ENCODE measurements around the gene ACOXL. TPM values are rescaled to one million over a fixed set of nuclear protein-coding genes. Genes with fewer than 3 reads are reported as not detected.

ACOXL gene
- total and polyA plus RNA-seq, 2 donors (not counting 3 experiments of a cell fraction or from before 2014, with no cell fraction given): not detected

DNA sequence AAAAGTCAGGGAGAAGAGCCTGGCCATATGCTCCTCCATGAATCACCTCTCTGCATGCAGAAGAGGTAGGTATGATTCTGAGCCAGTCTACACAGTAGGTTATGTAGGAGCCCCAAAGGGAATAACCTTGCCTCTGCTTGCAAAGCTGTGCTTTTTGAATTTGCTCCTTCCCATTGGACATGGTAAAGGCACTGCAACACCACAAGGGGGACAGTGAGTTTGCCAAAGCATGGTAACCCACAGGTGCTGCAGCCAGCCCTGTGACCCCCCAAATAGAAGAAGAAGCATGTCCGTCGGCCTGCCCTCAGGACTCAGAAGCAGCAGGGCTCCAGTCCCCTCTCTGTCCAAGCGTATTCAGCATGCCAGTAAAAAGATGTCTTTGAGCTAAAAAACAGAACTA is 337.3 kb downstream of the ACOXL start:
- no peak overlapping the region for H3K27ac ChIP-seq (ENCODE audit: insufficient read depth, low read depth, low read length)
- dilution Hi-C loops (cut with MboI; ENCODE audit: extremely low pct_ligation_motif_present, low sequenced_read_pairs): no loop called here
- DNase-seq (ENCODE audit: low read depth, low spot score): no peak
- H3K9me1 ChIP-seq (replicated peaks; ENCODE audit: control insufficient read depth, extremely low read depth, insufficient read depth, low read length): no peaks in the 10 kb centered on the region
- no peaks in the 10 kb centered on the region for H3K79me2 ChIP-seq (ENCODE audit: control insufficient read depth, insufficient read depth, low read length)
- no peak overlapping the region for H2AFZ ChIP-seq (ENCODE audit: low read depth, low read length)
- no peaks in the 10 kb centered on the region for H3K36me3 ChIP-seq (ENCODE audit: control insufficient read depth in 2 of 2, extremely low read depth in 1 of 2, insufficient read depth in 2 of 2, low read length in 2 of 2)
- ChIA-PET POLR2A (no interaction called here), CTCF (interaction anchor here (1.2 kb wide), 1 partner anchor 26 kb away, joined by 3 read pairs; no protein-coding TSS in a partner anchor)
- H4K20me1 ChIP-seq (replicated peaks; ENCODE audit: control insufficient read depth, extremely low read depth, insufficient read depth, low read length): no peaks in the 10 kb centered on the region
- H3K4me3 ChIP-seq (replicated peaks in 1 of 3; ENCODE audit: insufficient read depth in 1 of 3, low read depth in 1 of 3, low read length in 3 of 3): no peak overlapping the region
- FAIRE-seq: no peak
- peaks cover 22% of the 10 kb centered on the region for H3K4me1 ChIP-seq (ENCODE audit: control insufficient read depth, extremely low read depth, insufficient read depth, low read length)
- no peak overlapping the region for H3K4me2 ChIP-seq (ENCODE audit: insufficient read depth, low read length)
- no TSS peak for BruUV-seq (replicated peaks)
- H3K9ac ChIP-seq (replicated peaks; ENCODE audit: extremely low read depth, insufficient read depth, low read length): no peak overlapping the region
- TF ChIP-seq POLR2AphosphoS5 (IDR thresholded peaks at IDR 0.05; ENCODE audit: insufficient read depth, low read depth, low read length): no peak
- TF ChIP-seq, protein P1, sequence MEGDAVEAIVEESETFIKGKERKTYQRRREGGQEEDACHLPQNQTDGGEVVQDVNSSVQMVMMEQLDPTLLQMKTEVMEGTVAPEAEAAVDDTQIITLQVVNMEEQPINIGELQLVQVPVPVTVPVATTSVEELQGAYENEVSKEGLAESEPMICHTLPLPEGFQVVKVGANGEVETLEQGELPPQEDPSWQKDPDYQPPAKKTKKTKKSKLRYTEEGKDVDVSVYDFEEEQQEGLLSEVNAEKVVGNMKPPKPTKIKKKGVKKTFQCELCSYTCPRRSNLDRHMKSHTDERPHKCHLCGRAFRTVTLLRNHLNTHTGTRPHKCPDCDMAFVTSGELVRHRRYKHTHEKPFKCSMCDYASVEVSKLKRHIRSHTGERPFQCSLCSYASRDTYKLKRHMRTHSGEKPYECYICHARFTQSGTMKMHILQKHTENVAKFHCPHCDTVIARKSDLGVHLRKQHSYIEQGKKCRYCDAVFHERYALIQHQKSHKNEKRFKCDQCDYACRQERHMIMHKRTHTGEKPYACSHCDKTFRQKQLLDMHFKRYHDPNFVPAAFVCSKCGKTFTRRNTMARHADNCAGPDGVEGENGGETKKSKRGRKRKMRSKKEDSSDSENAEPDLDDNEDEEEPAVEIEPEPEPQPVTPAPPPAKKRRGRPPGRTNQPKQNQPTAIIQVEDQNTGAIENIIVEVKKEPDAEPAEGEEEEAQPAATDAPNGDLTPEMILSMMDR (IDR thresholded peaks at IDR 0.05; ENCODE audit: extremely low read depth in 1 of 2, insufficient read depth in 1 of 2, low read depth in 1 of 2, low read length in 2 of 2): peak in 1 of 2 donors; percentile 9
- intact Hi-C loops (cut with micrococcal nuclease): loop anchor here (5.0 kb wide), 1 partner anchor 633 kb away; no protein-coding TSS in a partner anchor
- H3K27me3 ChIP-seq (ENCODE audit: control insufficient read depth in 2 of 2, insufficient read depth in 2 of 2, low read length in 2 of 2): no peaks in the 10 kb centered on the region
- H3K9me3 ChIP-seq (replicated peaks; ENCODE audit: control insufficient read depth, insufficient read depth, low read length): no peaks in the 10 kb centered on the region

DNA sequence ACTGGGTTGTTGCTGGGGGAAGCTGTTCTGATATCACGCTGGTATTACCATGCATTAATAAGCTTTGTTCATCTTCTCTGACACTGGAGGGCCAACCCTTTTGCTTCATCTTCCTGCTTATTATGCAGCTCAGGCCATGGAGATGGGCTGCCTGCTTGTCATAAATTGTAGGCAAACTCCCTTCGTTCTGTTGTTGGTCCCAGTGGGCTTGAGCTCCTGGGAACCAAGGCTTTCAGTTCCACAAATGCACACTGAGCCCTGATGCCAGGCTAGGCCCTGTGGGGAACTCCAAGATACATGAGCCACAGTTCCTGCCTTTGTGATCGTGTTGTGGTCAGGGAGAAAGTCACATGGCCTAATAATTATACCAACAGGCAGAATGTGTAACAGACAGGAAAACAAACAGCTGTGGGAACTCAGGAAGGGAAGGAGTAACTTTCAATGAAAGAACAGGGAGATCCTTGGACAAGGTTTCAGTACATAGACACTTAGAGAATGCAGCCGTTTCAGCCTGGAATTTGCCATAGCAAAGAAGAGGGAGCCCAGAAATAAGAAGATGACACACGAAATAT is 339.3 kb downstream of the ACOXL start:
- Histone ChIP-seq H3K4me3 (replicated peaks in 1 of 3; ENCODE audit: insufficient read depth in 1 of 3, low read depth in 1 of 3, low read length in 3 of 3) (peak overlapping the region in 1 of 3 experiments; percentile 15), H3K36me3 (ENCODE audit: control insufficient read depth in 2 of 2, extremely low read depth in 1 of 2, insufficient read depth in 2 of 2, low read length in 2 of 2) (no peaks in the 10 kb centered on the region), H4K20me1 (replicated peaks; ENCODE audit: control insufficient read depth, extremely low read depth, insufficient read depth, low read length) (no peaks in the 10 kb centered on the region), H2AFZ (ENCODE audit: low read depth, low read length) (peak overlapping the region; percentile 13), H3K27ac (ENCODE audit: insufficient read depth, low read depth, low read length) (peak overlapping the region; percentile 95), H3K9ac (replicated peaks; ENCODE audit: extremely low read depth, insufficient read depth, low read length) (peak overlapping the region; percentile 71), H3K4me2 (ENCODE audit: insufficient read depth, low read length) (peak overlapping the region; percentile 72), H3K79me2 (ENCODE audit: control insufficient read depth, insufficient read depth, low read length) (no peaks in the 10 kb centered on the region), H3K27me3 (ENCODE audit: control insufficient read depth in 2 of 2, insufficient read depth in 2 of 2, low read length in 2 of 2) (no peaks in the 10 kb centered on the region), H3K9me3 (replicated peaks; ENCODE audit: control insufficient read depth, insufficient read depth, low read length) (no peaks in the 10 kb centered on the region), H3K4me1 (ENCODE audit: control insufficient read depth, extremely low read depth, insufficient read depth, low read length) (peaks cover 22% of the 10 kb centered on the region), H3K9me1 (replicated peaks; ENCODE audit: control insufficient read depth, extremely low read depth, insufficient read depth, low read length) (no peaks in the 10 kb centered on the region)
- BruUV-seq (replicated peaks): no TSS peak
- FAIRE-seq (peak; percentile 99), DNase-seq (ENCODE audit: low read depth, low spot score) (peak; percentile 99)
- dilution Hi-C loops (cut with MboI; ENCODE audit: extremely low pct_ligation_motif_present, low sequenced_read_pairs) (no loop called here), intact Hi-C loops (cut with micrococcal nuclease) (loop anchor here (1.0 to 5.0 kb wide), 2 partner anchors 49 to 631 kb away; partner anchors contain the start of gene BCL2L11)
- POLR2A ChIA-PET: interaction anchor here (0.8 to 1.3 kb wide), 2 partner anchors 20 to 50 kb away, joined by 3 read pairs; no protein-coding TSS in a partner anchor
- TF ChIP-seq GATA2 (IDR thresholded peaks at IDR 0.05; ENCODE audit: insufficient read depth, insufficient read length, low read depth, low read length) (no peak), EZH2 (IDR thresholded peaks at IDR 0.05; ENCODE audit: borderline replicate concordance, low read depth, low read length, severe bottlenecking) (no peak), JUN (IDR thresholded peaks at IDR 0.05; ENCODE audit: borderline replicate concordance, insufficient read depth, insufficient read length, low read depth) (peak; percentile 48), POLR2AphosphoS5 (IDR thresholded peaks at IDR 0.05; ENCODE audit: insufficient read depth, low read depth, low read length) (peak; percentile 31), FOS (IDR thresholded peaks at IDR 0.05; ENCODE audit: borderline replicate concordance, insufficient read depth, low read length) (no peak), MYC (IDR thresholded peaks at IDR 0.05; ENCODE audit: low read depth, low read length) (no peak), POLR2A (IDR thresholded peaks at IDR 0.05; ENCODE audit: low read depth, low read length) (no peak)
- TF ChIP-seq, protein P2, sequence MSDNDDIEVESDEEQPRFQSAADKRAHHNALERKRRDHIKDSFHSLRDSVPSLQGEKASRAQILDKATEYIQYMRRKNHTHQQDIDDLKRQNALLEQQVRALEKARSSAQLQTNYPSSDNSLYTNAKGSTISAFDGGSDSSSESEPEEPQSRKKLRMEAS (IDR thresholded peaks at IDR 0.05; ENCODE audit: insufficient read depth, insufficient read length): peak; percentile 94
- TF ChIP-seq, protein P1 (IDR thresholded peaks at IDR 0.05; ENCODE audit: extremely low read depth in 1 of 2, insufficient read depth in 1 of 2, low read depth in 1 of 2, low read length in 2 of 2): no peak
- CTCF ChIA-PET: interaction anchor here (0.7 to 1.2 kb wide), 4 partner anchors 12 to 49 kb away, joined by 3 to 5 read pairs (median 4); partner anchors contain the start of gene BCL2L11
